HG02852 (cell line): ENCODE measurements around the gene KRTAP10-11.
"Not testable (repeated sequence)": the region's sequence is repeated elsewhere in the genome, so short reads cannot be mapped to it uniquely, and the experiment has no call there.

ENCODE experiments used
- ATAC-seq: cut with Tn5 transposase; IDR thresholded peaks from one replicate; pipeline ENCODE4 v1.9.1; 2021; ENCODE audit warnings: mild to moderate bottlenecking, moderate library complexity; ENCODE audit not compliant: unreplicated experiment

Gene KRTAP10-11

GRCh38 chr21:44661567-44661966 is 15.4 kb downstream of the KRTAP10-11 start:
- ATAC-seq: not testable (repeated sequence)

DNA sequence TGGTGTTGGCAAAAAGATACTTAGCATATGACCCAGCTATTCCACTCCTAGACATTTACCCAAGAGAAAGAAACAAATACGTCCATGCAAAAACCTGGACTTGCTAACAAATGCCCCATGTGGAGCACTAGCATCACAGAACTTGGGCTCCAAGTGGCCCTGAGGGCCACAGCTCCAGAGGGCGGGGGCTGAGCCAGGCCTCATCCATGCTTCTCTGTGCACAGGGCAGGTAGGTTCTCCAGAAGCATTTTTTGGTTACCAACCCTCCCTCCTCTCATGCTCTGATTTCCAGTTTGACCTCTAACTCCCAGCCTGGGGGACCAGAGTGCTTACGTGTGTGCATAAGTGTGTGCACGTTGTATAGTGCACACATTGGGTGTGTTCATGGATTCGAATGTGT is 18.5 kb downstream of the KRTAP10-11 start:
- ATAC-seq: no peak

- no peak for ATAC-seq
Measured at GRCh38 chr21:44666401-44667320, 20.4 kb downstream of the KRTAP10-11 start, which contains the start of gene KRTAP12-2. KRTAP12-2 (minus strand) TSS chr21:44666927; CDS start chr21:44666886, 41 bp downstream.

DNA sequence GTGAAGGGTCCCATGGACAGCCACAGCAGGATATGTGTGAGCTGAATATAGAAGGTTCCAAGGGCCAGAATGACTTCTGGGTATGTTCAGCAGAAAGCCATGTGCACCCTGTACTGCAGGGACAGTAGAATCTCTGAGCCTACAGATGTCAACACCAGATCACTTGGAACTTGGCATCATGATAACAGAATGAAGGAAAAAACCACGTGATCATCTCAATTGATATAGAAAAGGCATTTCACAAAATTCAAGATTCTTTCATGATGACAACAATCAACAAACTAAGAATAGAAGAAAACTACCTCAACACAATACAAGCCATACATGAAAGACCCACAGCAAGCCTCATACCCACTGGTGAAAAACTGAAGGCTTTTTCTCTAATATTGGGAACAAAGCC is 21.4 kb downstream of the KRTAP10-11 start:
- ATAC-seq: no peak

- no peak for ATAC-seq
Measured at GRCh38 chr21:44670642-44671432, 24.6 kb downstream of the KRTAP10-11 start.

- no peak for ATAC-seq
Measured at GRCh38 chr21:44671911-44672310, 25.7 kb downstream of the KRTAP10-11 start.

DNA sequence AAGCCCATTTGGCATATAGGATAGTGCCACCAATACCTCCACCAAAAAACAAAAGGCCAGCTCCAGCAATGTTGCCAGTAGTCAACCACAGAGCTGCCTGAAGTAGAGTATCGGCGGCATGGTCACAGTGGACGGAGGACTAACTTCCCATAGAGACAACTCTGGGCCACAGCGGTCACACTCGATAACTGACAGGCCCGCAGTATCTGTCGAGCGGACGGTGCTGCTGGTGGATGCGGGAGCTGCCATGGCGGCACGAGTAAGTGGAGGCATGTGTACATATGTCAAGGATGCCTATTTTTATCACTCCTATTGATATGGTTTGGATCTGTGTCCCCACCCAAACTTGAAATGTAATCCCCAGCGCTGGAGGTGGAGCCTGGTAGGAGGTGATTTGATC is 31.7 kb downstream of the KRTAP10-11 start:
- ATAC-seq: no peak

GRCh38 chr21:44681152-44681551 is 34.9 kb downstream of the KRTAP10-11 start:
- no peak for ATAC-seq

- no peak for ATAC-seq
Measured at GRCh38 chr21:44681861-44682579, 35.8 kb downstream of the KRTAP10-11 start, which contains the start of gene KRTAP12-1. KRTAP12-1 (minus strand) TSS chr21:44682163; CDS start chr21:44682123, 40 bp downstream.

- no peak for ATAC-seq
Measured at GRCh38 chr21:44682580-44683151, 36.5 kb downstream of the KRTAP10-11 start.

DNA sequence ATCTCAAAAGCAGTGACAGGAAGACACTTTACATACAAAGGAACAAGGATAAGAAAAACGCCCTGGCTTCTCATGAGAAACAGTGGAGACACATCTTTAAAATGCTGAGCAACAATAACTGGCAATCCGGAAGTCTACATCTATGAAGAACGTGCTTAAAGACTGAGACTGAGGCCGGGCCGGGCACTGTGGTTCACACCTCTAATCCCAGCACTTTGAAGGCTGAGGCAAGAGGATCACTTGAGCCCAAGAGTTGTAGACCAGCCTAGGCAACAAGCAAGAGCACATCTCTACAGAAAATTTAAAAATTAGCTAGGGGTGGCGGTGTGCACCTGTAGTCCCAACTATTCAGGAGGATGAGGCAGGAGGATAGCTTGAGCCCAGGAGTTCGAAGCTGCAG is 37.9 kb downstream of the KRTAP10-11 start:
- ATAC-seq: no peak

GRCh38 chr21:44684483-44684882 is 38.3 kb downstream of the KRTAP10-11 start:
- no peak for ATAC-seq

DNA sequence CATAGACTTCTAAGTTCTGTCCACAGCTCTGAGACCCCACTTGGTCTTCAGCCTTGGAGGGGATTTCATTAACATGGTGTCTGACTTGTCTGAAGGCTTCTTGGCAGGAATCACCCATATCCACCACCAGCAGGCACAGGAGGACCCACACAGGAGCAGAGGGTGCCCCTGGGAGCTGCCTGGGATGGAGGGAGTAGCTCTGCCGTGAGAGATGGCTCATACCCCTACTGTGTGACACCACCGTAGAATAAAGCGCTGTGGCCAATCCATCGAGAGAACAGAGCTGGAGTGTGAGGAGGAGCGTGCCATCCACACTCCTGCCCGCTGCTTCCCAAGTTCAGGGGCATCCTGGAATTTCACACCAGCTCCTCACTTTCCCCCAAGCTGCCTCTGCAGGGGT is 38.8 kb downstream of the KRTAP10-11 start:
- not testable (repeated sequence) for ATAC-seq

DNA sequence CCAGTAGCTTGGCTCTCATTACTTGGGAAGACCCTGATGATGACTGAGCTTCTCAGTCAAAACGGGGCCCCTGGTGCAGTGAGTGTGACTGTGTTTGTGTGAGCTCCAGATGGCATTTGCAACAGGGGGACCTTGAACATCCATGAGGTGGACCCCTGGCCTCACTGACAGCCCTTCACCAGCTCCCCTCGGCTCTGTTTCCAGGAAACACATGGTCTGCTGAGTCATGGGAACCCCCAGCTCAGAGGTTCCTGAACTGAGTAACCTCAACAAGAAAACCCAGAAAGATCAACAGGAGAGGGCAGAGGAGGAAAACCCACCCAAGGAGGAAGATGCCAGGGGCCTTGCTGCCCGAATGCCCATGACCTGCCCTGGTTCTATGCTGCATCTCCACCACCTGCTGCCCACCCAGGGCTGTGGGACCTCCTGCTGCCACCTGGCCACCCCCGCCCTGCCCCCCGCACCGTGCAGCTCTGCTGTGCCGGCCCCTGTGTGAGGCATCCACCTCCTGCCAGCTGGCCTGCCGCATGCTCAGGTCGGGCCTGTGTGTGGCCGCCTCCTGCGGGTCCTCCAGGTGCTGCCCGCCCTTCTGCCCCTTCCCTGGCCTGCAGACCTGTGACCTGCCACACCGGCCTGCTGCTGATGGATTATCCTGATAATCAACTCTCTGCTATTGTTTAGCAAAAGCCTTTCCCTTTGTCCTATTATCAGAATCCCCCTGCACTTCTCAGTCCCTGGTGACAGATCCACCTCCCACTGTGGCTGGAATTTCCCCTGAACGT is 40.0 kb downstream of the KRTAP10-11 start:
- ATAC-seq: no peak

GRCh38 chr21:44686843-44687561 is 40.8 kb downstream of the KRTAP10-11 start:
- no peak for ATAC-seq

- no peak for ATAC-seq
Measured at GRCh38 chr21:44687671-44688070, 41.5 kb downstream of the KRTAP10-11 start.

- ATAC-seq: not testable (repeated sequence)
Measured at GRCh38 chr21:44689740-44690139, 43.5 kb downstream of the KRTAP10-11 start.

DNA sequence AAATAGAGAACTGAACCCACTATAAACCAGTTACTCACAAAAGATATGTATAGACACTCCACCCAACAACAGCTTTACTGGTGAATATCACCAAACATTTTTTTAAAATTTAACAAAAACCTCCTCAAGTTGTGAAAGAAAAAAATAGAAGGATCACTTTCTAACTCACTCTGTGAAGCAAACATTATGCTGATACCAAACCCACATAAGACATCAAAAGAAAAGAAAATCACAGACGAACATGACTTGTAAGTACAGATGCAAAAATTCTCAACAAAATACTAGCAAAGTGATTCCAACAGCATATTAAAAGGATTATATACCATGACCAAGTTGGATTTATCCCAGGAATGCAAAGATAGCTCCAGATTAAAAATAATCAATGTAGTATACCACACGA is 45.5 kb downstream of the KRTAP10-11 start:
- ATAC-seq: no peak
